Stimulated activated memory B cell treated with anti-CD40 and anti-IgM and Interleukin-4, amounts not matched to agents 10 μg/mL and 1 μg/mL and 100 μg/mL, for 72 hours (primary cell): Measurements from ENCODE around the gene MAP3K5.
"Not testable (repeated sequence)": the region's sequence is repeated elsewhere in the genome, so short reads cannot be mapped to it uniquely, and the experiment has no call there.

Experiments
- ATAC-seq: fragments of 150-1000 bp; cut with Tn5 transposase; 2 replicates; pipeline ENCODE4 v1.10.0; 2021
- H3K27ac Mint-ChIP-seq: one replicate; pipeline ENCODE4 v1.8.0; 2022; ENCODE audit warnings: mild to moderate bottlenecking, mixed read lengths
- H3K27me3 Mint-ChIP-seq: one replicate; pipeline ENCODE4 v1.8.0; 2022; ENCODE audit warnings: mixed read lengths
- H3K36me3 Mint-ChIP-seq: one replicate; pipeline ENCODE4 v1.8.0; 2022; ENCODE audit warnings: mixed read lengths
- H3K4me1 Mint-ChIP-seq: one replicate; pipeline ENCODE4 v1.8.0; 2022; ENCODE audit warnings: mixed read lengths
- H3K4me3 Mint-ChIP-seq: one replicate; pipeline ENCODE4 v1.8.0; 2022; ENCODE audit warnings: mild to moderate bottlenecking, moderate library complexity, mixed read lengths
- H3K9me3 Mint-ChIP-seq: one replicate; pipeline ENCODE4 v1.8.0; 2022; ENCODE audit warnings: mixed read lengths

The MAP3K5 gene

DNA sequence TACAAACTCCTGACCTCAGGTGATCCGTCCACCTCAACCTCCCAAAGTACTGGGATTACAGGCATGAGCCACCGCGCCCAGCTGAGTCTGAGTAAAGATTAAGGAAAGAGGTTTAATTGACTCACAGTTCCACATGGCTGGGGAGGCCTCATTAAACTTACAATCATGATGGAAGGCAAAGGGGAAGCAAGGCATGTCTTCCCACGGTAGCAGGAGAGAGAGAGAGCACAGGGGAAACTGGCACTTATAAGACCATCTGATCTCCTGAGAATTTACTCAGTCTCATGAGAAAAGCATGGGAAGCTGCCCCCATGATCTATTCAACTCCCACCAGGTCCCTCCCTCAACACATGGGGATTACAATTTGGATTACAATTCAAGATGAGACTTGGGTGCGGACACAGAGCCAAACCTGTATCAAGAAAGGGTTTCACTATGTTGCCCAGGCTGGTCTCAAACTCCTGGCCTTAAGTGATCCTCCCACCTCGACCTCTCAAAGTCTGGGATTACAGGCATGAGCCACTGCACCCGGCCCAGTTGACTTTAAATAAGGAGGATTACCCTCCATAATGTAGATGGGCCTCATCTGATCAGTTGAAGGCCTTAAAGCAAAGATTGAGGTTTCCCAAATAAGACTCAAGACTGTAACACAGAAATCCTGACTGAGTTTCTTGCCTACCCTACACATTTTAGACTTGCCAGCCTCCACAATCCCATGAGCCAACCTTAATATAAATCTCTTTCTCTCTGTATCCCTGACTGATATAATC is 17.0 kb upstream of the MAP3K5 start:
- Mint-ChIP-seq H3K27me3 (no peaks in the 10 kb centered on the region), H3K27ac (no peak overlapping the region), H3K4me3 (no peak overlapping the region)

DNA sequence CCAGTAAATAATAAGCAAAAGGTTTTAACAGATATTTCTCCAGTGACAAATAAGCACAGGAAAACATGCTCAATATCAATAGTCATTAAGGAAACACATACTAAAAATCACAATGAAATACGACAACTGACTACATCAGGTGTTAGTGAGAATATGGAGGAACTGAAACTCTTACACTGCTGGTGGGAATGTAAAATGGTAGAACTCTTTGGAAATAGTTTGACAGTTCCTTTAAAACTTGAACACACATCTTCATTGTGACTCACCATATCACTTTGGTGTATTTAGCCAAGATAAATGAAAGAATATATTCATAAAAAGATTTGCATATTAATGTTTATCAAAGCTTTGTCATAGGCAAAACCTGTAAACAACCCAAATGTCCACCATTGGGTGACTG is 11.3 kb upstream of the MAP3K5 start:
- Mint-ChIP-seq H3K4me1 (no peaks in the 10 kb centered on the region), H3K27ac (no peak overlapping the region), H3K27me3 (no peaks in the 10 kb centered on the region), H3K36me3 (no peaks in the 10 kb centered on the region), H3K9me3 (peaks cover 9% of the 10 kb centered on the region), H3K4me3 (no peak overlapping the region)
- no peak for ATAC-seq

More for the DNA sequence above, 17.0 kb upstream of the MAP3K5 start:
- no peak for ATAC-seq
- no peaks in the 10 kb centered on the region for H3K4me1 Mint-ChIP-seq
- H3K9me3 Mint-ChIP-seq, result no peaks in the 10 kb centered on the region
- no peaks in the 10 kb centered on the region for H3K36me3 Mint-ChIP-seq

DNA sequence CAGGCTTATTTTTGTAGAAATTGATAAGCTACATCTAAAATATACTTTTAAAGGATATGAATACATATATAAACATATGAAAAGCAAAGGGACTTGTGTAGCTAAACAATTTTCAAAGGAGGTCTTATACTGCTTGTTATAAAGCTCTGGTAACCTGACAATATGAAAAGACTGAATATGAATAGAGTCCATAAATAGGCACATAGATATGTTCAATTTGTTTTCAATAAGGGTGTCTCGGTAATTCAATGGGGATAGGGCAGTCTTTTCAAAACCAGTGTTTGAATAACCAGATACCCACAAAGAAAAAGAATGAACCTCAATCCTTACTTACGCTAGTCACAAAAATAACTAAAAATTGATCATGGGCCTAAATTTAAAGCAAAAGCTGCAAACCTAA is 9.3 kb upstream of the MAP3K5 start:
- Mint-ChIP-seq H3K36me3 (no peaks in the 10 kb centered on the region), H3K4me3 (no peak overlapping the region), H3K27me3 (no peaks in the 10 kb centered on the region), H3K9me3 (peaks cover 9% of the 10 kb centered on the region), H3K4me1 (no peaks in the 10 kb centered on the region), H3K27ac (no peak overlapping the region)
- no peak for ATAC-seq

DNA sequence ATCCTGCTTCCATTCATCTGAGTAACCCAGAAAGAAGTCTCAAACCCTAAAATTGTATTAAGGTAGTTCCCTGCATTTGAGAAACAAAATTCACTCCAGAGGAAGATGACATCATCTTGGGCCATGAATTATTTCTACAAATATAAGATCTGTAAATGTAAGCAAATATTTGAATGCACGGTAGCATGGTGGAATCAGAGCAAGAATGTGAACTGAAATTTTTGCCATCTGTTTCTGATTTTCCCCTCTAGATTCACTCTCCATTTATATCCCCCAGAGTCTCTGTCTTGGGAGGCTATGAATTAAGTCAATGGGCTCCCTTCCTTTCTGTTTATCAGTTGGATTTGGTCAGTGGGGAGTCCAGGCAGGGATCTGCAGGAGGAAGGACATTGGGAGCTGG is 5.8 kb upstream of the MAP3K5 start:
- Mint-ChIP-seq H3K4me1 (peaks cover 7% of the 10 kb centered on the region), H3K36me3 (no peaks in the 10 kb centered on the region), H3K27me3 (no peaks in the 10 kb centered on the region), H3K9me3 (peaks cover 4% of the 10 kb centered on the region), H3K27ac (no peak overlapping the region), H3K4me3 (no peak overlapping the region)
- no peak for ATAC-seq

DNA sequence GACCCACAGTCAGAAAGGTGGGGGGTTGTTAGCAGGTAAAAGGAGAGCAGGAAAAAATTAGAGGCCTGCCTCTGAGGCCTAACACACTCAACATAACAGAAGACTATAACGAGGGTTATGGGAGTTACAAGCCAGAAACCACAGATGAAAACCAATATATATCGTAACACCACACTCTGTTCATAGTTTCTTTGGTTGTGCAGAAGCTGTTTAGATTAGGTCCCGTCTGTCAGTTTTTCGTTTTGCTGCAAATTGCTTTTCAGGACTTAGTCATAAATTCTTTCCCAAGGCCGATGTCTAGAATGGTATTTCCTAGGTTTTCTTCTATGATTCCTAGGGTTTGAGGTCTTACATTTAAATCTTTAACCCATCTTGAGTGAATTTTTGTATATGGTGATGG is 3.7 kb upstream of the MAP3K5 start:
- Mint-ChIP-seq H3K27me3 (no peaks in the 10 kb centered on the region), H3K9me3 (no peaks in the 10 kb centered on the region), H3K4me1 (peaks cover 8% of the 10 kb centered on the region), H3K27ac (no peak overlapping the region), H3K4me3 (no peak overlapping the region), H3K36me3 (no peaks in the 10 kb centered on the region)
- no peak for ATAC-seq

DNA sequence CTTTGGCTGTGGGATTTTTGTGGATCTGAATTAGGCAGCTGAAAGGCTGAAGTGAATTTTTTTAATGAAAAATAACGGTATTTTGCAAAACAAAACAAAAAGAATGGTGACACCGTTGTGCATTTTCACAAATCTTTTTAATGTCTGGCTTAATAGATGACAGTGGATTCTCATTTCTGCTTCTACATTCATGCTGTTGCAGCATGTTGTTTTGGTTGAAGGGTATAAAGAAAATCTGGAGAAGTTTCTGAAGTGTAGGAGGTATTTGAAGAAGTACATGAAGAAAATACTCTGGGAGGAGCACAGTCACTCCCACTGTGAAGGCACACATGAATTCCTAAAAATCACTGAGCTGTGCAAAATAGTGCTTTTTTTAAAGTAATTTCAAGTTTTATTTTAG is 3.1 kb upstream of the MAP3K5 start:
- H3K4me1 Mint-ChIP-seq, result peaks cover 14% of the 10 kb centered on the region
- no peaks in the 10 kb centered on the region for H3K36me3 Mint-ChIP-seq
- ATAC-seq, result no peak
- no peaks in the 10 kb centered on the region for H3K27me3 Mint-ChIP-seq
- no peaks in the 10 kb centered on the region for H3K9me3 Mint-ChIP-seq
- H3K27ac Mint-ChIP-seq, result no peak overlapping the region
- H3K4me3 Mint-ChIP-seq, result no peak overlapping the region

DNA sequence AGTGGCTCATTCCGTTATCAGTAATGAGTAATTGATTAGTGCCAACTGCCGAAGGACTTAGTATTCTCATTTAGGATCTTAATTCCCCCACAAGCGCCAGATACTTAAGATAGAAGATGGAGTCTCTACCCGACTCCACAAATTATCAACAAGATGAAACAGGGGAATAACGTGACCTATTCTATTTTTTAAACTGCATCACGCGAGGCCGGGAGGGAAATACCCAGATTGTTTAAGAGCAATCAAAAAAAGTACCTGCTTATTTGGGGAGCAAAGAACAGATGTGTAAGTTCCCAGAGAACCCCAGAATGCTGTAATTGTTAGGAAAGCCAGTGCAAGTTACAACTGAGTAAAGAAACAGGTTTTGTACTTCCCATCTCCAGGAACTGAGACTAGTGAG is 1.1 kb upstream of the MAP3K5 start:
- ATAC-seq, result no peak
- peaks cover 32% of the 10 kb centered on the region for H3K4me1 Mint-ChIP-seq
- peak overlapping the region; percentile 96 for H3K4me3 Mint-ChIP-seq
- H3K27ac Mint-ChIP-seq, result peak overlapping the region; percentile 99
- H3K9me3 Mint-ChIP-seq, result no peaks in the 10 kb centered on the region
- H3K36me3 Mint-ChIP-seq, result peaks cover 5% of the 10 kb centered on the region
- H3K27me3 Mint-ChIP-seq, result no peaks in the 10 kb centered on the region

DNA sequence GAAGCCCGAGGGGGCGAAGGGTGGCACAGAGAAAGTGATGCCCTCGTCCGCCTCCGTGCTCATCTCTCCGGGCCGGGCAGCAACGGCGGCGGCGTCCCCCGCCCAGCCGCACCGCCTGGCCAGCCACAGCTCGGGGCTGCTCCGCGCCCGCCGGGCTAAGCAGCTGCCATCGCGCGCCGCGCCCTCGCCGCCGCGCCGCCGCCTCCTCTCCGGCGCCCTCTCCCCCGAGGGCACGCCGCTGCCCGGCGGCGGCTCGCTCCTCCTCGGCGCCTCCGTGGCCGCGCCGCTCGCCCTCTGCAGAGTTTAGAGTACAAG is 225 bp downstream of the MAP3K5 start:
- Mint-ChIP-seq H3K4me1 (peaks cover 45% of the 10 kb centered on the region), H3K4me3 (peak overlapping the region; percentile 96), H3K9me3 (no peaks in the 10 kb centered on the region), H3K27me3 (no peaks in the 10 kb centered on the region), H3K27ac (peak overlapping the region; percentile 99), H3K36me3 (peaks cover 12% of the 10 kb centered on the region)
- ATAC-seq, result no peak

DNA sequence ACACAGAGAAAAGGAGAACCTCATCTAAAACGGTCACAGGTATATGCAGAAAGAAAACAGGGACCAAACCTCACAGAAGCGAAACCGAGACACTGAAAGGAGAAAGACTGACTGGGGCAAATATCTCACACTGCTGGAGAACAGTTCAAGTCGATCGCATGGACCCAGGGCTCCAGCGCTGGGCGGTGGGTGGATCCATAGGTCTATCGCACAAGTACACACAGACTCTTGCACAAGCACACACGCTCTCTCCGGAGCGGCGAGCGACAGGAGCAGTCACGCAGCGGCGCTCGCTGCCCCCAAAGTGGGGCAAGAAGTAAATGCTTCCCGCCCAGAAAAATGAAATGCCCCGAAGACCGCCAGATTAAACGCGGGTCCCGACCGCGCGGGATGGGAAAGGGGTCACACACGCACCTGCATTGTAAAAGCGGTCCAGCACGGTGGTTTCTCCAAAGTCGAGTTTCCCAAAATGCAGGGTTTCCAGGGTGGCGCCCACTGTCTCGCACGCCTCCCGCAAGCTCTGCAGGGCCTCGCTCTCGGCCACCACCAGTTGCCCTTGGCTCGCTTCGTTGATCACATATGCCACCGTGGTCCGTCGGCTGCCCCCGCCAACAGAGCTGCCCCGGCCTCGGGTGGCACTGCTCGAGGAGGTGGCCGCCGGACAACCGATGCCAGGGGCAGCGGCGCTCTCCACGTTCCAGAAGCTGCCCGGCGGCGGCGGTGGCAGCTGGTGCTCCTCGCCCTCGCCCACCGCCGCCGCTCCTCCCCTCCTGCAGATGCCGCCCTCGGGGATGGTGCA is 782 bp downstream of the MAP3K5 start:
- peak; percentile 46 for ATAC-seq
- H3K9me3 Mint-ChIP-seq, result no peaks in the 10 kb centered on the region
- H3K27me3 Mint-ChIP-seq, result no peaks in the 10 kb centered on the region
- H3K4me1 Mint-ChIP-seq, result peaks cover 47% of the 10 kb centered on the region
- H3K27ac Mint-ChIP-seq, result peak overlapping the region; percentile 99
- H3K4me3 Mint-ChIP-seq, result peak overlapping the region; percentile 96
- peaks cover 12% of the 10 kb centered on the region for H3K36me3 Mint-ChIP-seq

DNA sequence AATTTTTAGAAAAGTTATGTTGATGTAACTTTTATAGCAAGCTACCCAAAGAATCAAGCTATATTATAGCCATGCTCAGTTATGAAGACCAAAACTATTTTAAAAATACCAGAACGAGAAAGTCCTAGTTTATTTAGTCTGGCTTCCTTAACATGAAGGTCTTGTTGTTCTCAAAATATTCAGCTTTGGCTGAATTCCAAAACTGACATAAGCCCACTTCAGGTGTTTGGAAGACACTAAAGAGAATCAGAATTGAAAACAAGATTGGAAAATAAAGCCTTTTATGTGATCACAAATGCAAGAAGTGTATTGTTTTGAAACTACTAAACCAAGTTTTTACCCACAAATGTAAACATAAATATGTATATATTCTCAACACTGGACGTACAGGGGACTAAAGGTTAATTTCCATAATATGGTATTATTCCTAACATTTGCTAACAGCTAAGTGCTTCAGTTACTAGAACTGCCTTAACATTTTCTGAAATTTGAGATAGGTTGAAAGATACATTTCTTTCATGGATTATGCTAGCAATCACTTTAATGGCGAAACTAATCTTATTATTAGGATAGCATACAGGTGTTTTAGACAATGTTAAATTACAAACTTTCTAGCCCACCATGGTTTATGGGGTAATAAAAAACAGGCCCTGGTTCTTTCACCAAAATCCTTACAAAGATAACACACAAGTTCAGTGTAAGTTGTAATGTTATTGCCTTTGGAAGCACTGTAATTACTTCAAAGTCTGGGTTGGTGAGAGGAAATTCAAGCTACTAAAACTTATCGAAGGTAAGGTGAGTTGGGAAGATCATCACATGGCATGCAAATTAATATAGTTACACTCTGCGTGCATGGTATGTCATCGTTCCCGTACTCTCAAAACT is 1.6 kb downstream of the MAP3K5 start:
- Mint-ChIP-seq H3K9me3 (no peaks in the 10 kb centered on the region), H3K36me3 (peaks cover 12% of the 10 kb centered on the region), H3K27me3 (no peaks in the 10 kb centered on the region), H3K27ac (peak overlapping the region; percentile 99), H3K4me1 (peaks cover 50% of the 10 kb centered on the region), H3K4me3 (peak overlapping the region; percentile 96)
- ATAC-seq, result no peak

DNA sequence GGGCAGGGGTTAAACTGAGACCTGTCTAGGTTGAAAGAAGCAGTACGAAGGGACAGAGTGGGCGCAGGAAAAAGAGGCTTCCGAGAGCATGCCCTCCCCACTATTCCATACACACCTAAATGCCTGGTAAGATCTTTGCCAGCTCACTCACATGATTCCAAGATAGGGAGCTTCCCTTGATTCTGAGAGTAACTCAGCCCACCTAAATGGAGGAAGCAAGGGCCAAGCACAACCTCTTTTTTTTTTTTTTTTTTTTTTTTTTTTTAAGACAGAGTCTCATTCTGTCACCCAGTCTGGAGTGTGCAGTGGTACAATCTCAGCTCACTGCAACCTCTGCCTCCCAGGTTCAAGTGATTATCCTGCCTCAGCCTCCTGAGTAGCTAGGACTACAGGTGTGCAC is 2.8 kb downstream of the MAP3K5 start:
- not testable (repeated sequence) for H3K27ac Mint-ChIP-seq, H3K4me3 Mint-ChIP-seq, H3K9me3 Mint-ChIP-seq, ATAC-seq, H3K27me3 Mint-ChIP-seq
- H3K4me1 Mint-ChIP-seq, result peaks cover 63% of the 10 kb centered on the region
- peaks cover 18% of the 10 kb centered on the region for H3K36me3 Mint-ChIP-seq

DNA sequence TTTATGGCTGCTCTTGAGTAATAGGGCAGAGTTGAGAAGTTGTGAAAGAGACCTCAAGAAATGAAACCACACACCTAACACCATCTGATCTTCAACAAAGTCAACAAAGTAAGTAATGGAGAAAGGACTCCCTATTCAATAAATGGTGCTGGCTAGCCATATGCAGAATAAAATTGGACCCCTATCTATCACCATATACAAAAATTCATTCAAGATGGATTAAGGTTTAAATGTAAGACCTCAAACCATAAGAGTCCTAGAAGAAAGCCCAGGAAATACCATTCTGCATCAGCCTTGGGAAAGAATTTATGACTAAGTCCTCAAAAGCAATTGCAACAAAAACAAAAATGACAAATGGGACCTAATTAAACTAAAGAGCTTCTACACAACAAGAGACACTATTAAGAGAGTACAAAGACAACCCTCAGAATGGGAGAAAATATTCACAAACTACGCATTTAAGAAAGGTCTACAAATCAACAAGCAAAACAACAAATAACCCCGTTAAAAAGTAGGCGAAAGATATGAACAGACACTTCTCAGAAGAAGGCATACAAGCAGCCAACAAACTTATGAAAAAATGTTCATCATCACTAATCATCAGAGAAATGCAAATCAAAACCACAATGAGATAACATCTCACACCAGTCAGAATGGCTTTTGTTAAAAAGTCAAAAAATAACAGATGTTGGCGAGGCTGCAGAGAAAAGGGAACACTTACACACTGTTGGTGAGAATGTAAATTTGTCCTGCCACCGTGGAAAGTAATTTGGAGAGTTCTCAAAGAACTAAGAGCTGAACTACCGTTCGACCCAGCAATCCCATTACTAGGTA is 4.0 kb downstream of the MAP3K5 start:
- no peak for ATAC-seq
- peaks cover 69% of the 10 kb centered on the region for H3K4me1 Mint-ChIP-seq
- no peaks in the 10 kb centered on the region for H3K27me3 Mint-ChIP-seq
- peak overlapping the region; percentile 30 for H3K27ac Mint-ChIP-seq
- H3K36me3 Mint-ChIP-seq, result peaks cover 25% of the 10 kb centered on the region
- H3K9me3 Mint-ChIP-seq, result no peaks in the 10 kb centered on the region
- H3K4me3 Mint-ChIP-seq, result peak overlapping the region; percentile 13

DNA sequence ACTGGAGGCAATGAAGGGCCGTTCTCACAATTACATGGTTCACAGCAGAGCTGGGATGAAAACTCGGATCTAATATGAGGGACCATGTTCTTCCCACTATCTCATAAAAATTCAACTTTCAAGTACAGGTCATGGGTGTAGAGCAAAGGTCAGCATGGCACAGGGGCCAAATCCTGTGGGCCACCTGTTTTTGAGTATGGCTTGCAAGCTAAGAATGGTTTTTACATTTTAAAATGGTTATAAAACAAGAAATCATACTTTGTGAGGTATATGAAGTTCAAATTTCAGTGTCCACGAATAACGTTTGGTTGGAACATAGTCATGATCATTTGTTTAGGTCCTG is 4.6 kb downstream of the MAP3K5 start:
- H3K4me1 Mint-ChIP-seq, result peaks cover 72% of the 10 kb centered on the region
- no peak for ATAC-seq
- no peaks in the 10 kb centered on the region for H3K9me3 Mint-ChIP-seq
- no peaks in the 10 kb centered on the region for H3K27me3 Mint-ChIP-seq
- no peak overlapping the region for H3K4me3 Mint-ChIP-seq
- peak overlapping the region; percentile 30 for H3K27ac Mint-ChIP-seq
- H3K36me3 Mint-ChIP-seq, result peaks cover 26% of the 10 kb centered on the region

DNA sequence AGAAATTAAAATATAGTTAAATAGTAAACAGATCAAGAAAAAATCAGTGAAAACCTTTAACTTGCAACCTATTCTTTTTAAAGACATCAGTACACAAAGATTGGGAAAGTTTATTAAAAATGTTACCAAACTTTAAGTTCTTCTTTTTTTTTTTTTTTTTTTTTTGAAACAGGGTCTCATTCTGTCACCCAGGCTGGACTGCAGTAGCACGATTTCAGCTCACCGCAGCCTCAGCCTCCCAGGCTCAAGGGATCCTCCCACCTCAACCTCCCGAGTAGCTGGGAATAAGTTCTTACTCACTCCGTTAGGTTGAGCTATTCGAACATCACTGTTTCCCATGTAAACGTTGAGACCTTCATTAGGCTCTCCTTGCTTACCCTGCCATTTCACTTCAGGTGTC is 5.6 kb downstream of the MAP3K5 start:
- Mint-ChIP-seq H3K4me1 (peaks cover 80% of the 10 kb centered on the region), H3K9me3 (no peaks in the 10 kb centered on the region), H3K27ac (no peak overlapping the region), H3K4me3 (no peak overlapping the region), H3K27me3 (no peaks in the 10 kb centered on the region), H3K36me3 (peaks cover 26% of the 10 kb centered on the region)
- no peak for ATAC-seq
